GM18858 (cell line): ENCODE measurements around the gene DNASE1L2.
"Not testable (repeated sequence)": the region's sequence is repeated elsewhere in the genome, so short reads cannot be mapped to it uniquely, and the experiment has no call there.

Experiments
- ATAC-seq: cut with Tn5 transposase; IDR thresholded peaks from one replicate; pipeline ENCODE4 v1.9.1; 2021; ENCODE audit not compliant: unreplicated experiment

The DNASE1L2 gene

DNA sequence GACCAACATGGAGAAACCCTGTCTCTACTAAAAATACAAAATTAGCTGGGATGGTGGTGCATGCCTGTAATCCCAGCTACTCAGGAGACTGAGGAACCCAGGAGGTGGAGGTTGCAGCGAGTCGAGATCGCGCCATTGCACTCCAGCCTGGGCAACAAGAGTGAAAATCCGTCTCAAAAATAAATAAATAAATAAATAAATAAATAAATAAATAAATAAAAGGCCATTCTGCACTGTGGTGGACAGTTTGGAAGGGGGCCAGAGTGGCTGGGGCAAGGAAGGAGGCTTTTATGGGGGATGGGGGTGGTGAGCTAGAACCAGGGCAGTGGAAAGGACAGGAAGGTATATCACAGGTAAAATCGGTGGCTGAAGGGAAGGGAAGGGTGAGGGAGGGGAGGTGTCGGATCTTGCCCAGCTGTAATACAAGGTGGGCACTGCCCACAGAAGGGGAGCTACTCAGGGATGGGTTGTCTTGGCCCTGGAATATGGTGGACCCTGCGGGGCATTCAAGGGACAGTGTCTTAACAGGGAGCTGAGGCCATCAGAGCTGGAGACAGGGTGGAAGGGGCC, 33.0 kb upstream of the DNASE1L2 start:
- ATAC-seq: not testable (repeated sequence)

DNA sequence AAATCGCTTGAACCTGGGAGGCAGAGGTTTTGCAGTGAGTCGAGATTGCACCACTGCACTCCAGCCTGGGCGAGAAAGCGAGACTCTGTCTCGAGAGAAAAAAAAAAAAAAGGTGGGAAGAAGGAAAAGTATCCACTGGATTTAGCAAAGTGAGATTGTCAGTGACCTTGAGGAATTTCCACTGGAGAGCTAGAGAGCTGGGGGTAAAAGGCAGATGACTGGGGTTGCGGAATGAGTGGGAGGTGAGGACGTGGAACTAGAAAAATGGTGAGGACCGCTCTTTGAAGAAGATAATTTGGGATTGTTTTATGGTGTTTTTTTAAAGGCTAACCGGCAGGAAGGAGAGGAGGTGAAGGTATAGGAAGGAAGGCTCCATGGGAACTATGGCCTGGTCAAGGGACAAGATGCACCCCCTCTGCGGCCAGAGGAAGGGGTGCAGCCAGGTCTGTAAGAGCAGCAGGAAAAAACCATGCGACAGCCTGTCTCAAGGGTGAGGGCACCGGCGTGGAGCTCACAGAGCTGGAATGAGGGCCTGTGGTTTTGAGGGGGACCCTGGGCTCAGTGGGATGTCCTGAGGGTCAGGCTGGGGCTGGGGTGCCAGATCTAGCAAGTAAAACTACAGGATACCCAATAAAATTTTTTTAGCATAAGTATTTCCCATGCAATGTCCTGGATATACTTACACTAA, 31.7 kb upstream of the DNASE1L2 start:
- no peak for ATAC-seq

- ATAC-seq: peak; percentile 63
Observed at GRCh38 chr16:2205104-2205966, 30.9 kb upstream of the DNASE1L2 start, which contains the start of gene MLST8. TSS of gene MLST8 (plus strand) at chr16:2205454. CDS start at chr16:2206086, 632 bp downstream.

GRCh38 chr16:2205967-2206313, 30.3 kb upstream of the DNASE1L2 start:
- peak; percentile 5 for ATAC-seq

DNA sequence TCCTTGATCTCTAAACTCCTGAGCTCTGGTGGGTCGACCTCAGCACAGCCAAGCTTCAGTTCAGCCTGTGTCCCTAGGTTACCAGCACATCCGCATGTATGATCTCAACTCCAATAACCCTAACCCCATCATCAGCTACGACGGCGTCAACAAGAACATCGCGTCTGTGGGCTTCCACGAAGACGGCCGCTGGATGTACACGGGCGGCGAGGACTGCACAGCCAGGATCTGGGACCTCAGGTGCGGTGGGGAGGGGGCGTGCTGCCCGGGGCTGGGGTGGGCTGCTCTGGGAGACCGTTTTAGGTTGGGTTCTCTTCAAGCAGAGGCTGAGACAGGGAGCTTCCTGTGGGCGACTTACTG, 29.8 kb upstream of the DNASE1L2 start:
- ATAC-seq: no peak

DNA sequence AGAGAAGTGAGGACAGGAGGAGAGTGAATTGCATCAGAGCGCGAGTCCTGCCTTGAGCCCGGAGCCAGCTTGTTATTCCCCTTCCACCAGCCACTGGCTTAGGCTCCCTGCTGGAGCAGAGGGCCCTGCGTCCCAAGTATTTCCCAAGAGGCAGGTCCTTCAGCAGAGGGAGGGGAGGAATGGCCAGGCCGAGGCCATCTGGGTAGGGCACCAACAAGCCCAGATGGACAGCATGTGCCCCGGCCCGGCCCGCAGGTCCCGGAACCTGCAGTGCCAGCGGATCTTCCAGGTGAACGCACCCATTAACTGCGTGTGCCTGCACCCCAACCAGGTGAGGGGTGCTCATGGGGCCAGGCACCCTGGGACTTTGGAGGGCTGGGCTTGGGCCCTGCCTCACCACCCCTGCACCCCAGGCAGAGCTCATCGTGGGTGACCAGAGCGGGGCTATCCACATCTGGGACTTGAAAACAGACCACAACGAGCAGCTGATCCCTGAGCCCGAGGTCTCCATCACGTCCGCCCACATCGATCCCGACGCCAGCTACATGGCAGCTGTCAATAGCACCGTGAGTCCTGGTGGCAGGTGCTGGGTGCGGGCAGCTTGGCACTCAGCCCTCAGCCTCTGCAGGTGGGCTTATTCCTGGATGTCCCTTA, 29.3 kb upstream of the DNASE1L2 start:
- ATAC-seq: no peak

DNA sequence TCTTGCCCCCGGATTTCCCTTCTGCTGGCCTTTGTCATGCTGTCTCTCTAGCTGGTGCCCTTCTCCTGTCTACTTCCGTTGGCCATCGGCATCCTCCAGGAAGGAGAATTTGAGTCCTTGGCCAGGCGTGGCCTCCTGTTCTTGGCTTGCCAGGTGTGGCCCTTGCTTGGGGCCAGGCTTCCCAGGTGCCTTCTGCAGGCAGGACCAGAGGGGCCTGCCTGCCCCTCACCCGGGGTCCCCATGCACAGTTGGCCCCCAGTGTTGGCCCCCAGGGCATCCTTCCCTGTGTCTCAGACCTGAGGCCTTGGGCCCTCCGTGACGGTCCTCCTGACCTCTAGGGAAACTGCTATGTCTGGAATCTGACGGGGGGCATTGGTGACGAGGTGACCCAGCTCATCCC, 28.4 kb upstream of the DNASE1L2 start:
- ATAC-seq: no peak

DNA sequence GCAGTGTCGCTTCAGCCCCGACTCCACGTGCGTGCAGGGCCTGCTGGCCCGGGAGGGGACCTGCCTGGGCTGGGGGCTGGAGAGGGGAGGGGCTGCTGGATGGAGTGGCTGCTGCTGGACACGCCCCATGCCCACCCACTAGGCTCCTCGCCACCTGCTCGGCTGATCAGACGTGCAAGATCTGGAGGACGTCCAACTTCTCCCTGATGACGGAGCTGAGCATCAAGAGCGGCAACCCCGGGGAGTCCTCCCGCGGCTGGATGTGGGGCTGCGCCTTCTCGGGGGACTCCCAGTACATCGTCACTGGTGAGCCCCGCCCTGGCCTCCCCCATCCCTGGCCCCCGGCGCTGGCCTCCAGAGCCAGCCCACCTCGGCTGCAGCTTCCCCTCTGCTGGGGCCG, 27.9 kb upstream of the DNASE1L2 start:
- ATAC-seq: no peak

DNA sequence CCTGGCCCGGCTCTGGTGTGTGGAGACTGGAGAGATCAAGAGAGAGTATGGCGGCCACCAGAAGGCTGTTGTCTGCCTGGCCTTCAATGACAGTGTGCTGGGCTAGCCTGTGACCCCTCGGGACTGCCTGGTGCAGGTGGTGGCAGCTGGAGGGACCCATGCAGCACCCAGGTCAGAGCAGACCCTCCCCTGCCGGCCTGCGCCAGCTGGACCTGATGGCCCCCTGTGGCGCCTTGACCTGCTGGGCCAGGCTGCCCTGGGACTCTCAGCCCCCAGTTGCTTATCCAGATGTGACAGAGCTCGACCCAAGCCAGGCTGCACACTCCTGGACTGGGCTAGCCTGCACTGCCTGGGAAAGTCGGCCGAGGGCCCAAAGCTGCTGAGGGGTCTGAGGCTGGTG, 27.5 kb upstream of the DNASE1L2 start:
- no peak for ATAC-seq

GRCh38 chr16:2209258-2210008, 26.8 kb upstream of the DNASE1L2 start:
- ATAC-seq: no peak

DNA sequence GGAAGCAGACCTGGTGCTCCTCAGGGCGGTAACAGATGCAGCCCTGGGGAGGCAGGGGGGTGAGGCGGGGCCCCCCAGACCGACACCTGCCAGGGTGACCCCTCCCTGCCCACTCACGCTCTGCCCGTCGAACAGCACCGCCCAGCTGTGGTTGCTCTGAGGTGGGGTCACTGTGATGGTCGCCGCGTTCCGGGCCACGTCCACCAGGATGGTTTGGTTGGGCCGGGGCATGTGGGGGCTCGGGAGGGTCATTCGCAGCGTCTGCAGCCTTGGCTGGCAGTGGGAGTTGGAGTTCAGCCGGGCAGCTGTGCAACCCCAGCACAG, 26.3 kb upstream of the DNASE1L2 start:
- no peak for ATAC-seq

- ATAC-seq: no peak
Observed at GRCh38 chr16:2210386-2211365, 25.6 kb upstream of the DNASE1L2 start, which contains the start of gene BRICD5. TSS of gene BRICD5 (minus strand) at chr16:2210863. CDS start at chr16:2210833, 30 bp downstream.

DNA sequence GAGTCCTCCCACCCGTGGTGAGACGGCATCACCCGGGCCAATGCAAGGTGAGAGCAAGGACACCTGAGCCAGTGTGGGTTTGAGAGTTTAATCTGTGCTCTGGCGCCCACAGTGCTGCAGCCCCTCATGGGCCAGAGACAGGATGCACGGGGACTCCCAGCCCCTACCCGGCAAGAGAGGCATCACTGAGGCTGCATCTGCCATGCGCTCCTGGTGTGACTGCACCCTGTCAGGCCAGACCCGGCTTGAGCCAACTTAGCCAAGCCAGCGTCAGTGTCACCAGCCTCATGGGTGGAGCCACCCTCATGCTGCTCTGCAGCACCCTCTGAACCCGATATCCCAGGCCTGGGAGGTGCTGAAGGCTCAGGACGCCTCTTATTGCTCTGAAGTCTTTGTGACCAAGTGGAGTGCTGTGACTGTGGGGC, 24.3 kb upstream of the DNASE1L2 start:
- ATAC-seq: no peak

- no peak for ATAC-seq
Observed at GRCh38 chr16:2212362-2213324, 23.6 kb upstream of the DNASE1L2 start.

DNA sequence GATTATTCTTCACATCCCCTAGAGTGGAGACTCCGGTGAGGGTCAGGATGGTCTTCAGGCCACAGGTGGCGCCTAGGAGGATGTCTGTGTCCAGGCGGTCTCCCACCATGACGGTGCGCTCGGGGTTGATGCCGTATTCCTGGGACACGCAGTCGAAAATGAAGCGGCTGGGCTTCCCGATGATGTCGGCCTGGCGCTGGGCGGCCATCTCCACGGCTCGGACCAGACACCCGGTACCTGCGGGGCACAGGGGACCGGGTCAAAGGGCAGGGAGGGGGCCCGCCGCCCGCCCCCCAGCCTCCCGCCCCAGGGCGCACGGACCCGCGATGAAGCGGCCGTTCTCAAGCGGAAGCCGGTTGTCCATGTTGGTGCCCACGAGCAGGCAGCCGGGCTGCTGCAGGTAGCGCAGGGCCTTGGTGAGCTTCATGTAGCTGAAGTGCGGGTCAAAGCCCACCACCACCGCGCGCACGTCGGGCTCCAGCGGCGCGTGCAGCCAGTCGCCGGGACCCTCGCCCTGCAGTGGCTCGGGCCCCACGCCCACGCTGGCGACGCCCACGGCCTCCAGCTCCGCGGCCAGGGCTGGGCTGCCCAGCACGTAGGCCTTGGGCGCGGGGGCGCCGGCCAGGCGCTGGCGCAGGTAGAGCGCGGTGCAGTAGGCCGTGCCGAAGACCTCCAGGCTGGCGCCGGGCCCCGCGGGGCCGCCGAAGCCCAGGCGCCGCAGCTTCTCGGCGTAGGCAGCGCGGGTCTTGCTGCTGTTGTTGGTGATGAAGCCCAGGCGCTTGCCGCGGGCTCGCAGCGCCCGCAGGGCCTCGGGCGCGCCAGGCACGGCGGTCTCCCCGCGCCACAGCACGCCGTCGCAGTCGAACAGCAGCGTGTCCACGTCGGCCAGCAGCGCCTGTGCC, 22.2 kb upstream of the DNASE1L2 start:
- peak; percentile 10 for ATAC-seq

- no peak for ATAC-seq
Observed at GRCh38 chr16:2214719-2214968, 21.6 kb upstream of the DNASE1L2 start, which contains the start of gene PGP. TSS of gene PGP (minus strand) at chr16:2214840. CDS start at chr16:2214777, 63 bp downstream.

GRCh38 chr16:2216330-2216729, 19.9 kb upstream of the DNASE1L2 start:
- ATAC-seq: no peak
